Superior temporal gyrus (tissue), 1 donor: ENCODE measurements around the gene LRRC32.

Experiments
- DNase-seq: peaks from one replicate; pipeline ENCODE4 v3.0.0-alpha.2; 2016; ENCODE audit errors: extremely low spot score

The LRRC32 gene

DNA sequence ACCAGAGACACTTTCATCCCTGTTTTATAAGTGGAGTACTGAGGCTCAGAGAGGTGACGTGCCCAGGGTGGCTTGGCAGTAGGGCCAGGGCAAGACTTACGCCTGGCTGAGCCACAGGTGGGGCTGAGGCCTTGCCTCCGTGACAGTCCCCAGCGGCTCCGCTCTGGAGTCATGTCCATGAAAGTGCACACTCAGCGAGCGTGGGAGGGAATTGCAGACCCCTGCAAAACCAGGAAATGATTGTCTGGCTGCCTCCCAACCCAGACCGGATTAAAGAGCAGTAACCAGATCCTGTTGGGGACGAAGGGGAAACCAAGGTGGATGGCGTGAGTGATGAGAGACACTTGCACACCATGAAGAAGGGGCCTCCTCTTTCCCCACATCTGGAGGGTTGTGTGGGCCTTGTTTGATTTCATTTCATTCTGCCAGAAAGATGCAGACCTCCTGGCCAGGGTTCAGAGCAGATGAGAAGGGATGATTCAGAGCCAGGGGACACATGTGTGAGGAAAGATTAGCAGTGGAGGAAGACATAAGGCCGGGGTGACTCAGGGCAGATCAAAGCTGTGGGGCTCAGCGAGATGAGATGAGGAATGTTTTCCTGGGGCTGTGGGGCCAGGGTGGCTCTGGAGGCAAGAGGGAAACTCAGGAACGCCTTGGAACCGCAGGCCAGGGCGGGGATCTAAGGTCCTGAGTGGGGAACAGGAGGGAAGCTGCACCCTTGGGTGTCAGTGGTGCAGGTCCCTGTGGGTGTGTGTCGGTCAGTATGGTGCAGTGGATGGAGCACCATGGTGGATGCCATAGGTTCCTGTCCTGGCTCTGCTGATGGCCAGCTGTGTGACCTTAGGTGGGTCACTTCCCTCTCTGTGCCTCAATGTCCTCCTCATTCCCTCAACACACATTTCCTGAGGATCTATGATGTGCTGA is 29.9 kb upstream of the LRRC32 start:
- no peak for DNase-seq

- no peak for DNase-seq
These were observed 29.0 kb upstream of the LRRC32 start for GRCh38 chr11:76699451-76700091.

DNA sequence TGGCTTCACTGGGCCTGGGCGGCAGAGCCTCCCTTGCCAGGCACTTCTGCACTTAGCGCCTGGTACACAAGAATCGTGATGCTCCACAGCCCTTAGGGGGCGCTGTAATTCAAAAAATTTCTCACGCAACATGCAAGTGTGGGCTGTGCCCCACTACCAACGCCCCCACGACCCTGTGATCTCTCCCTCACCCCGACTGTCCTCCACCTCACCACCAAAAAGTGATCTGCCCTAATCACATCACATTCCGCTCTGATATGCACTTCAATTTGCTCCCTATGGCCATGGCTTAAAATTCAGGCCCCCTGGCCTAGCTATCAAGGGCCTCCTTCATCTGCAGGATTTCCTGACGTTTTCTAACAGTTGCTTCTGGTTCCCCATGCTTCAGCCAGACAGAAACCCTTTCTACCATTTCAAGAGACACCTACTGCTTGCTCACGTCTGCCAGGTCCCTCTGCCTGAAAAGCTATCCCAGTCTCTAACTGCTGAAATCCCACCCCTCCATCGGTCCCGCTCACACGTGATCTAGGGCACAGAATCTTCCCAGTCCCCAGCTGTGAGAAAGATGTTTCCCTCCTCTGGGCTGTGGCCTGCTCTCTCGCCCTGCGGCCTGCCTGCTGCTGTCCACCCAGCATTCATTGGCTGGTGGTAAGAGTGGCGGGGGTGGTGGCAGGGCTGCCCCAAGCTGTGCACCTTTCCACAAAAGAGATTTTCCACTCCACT is 27.9 kb upstream of the LRRC32 start:
- no peak for DNase-seq

DNA sequence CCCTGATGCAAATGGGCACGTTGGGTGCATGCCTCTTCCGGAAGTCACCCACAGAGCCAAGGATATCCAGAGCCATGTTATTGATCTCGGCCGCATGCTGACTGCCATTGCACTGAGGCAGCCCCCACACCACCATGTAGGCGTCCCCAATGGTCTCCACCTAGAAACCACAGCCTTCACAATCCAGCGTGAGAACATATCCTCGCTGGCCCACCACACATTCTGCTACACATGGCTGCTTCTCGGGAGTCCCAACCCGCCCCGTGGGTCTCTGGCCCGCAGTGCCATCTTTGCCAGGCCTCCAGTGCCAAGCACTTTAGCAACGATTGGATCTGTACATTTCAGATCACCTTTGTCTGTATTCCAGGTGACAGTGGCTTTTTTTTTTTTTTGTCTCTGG is 26.2 kb upstream of the LRRC32 start:
- no peak for DNase-seq

DNA sequence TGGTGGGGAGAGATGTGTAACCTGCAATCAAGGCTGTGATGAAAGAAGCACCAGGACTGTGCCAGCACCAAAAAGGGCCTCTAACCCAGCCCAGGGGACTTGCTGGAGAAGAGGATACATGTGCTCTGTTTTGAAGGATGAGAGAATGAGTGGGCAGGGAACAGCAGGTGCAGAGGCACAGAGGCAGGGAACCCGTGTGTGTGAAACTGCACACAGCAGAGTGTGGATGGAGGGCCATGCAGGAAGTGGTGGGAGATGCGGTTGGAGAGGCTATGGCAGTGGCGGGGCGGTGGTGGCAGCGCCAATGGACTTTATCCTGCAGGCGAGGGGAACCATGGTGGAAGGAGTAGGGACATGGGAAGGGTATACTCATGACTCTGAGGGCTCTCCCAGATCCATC is 25.2 kb upstream of the LRRC32 start:
- no peak for DNase-seq

GRCh38 chr11:76695133-76695532 is 24.6 kb upstream of the LRRC32 start:
- DNase-seq: no peak

GRCh38 chr11:76694664-76695063 is 24.1 kb upstream of the LRRC32 start:
- no peak for DNase-seq

GRCh38 chr11:76693806-76694205 is 23.3 kb upstream of the LRRC32 start:
- no peak for DNase-seq

DNA sequence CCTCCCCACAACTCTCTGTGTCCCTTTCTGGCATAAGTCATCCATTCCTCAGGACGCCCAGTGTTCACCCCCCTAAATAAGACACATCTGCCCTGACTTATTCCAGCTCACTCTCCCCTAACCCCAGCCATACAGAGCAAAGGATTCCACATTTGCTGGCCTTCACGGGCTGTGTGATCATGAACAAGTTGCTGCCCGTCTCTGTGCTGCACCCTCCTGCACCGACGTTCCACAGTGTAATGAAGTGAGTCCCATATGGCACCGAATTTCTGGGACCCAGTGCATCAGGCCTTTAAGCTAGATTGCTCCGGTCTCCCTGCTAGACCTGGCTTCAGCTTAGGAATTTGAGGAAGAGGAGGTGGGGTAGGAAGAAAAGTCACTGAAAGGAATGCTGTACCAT is 22.4 kb upstream of the LRRC32 start:
- no peak for DNase-seq

DNA sequence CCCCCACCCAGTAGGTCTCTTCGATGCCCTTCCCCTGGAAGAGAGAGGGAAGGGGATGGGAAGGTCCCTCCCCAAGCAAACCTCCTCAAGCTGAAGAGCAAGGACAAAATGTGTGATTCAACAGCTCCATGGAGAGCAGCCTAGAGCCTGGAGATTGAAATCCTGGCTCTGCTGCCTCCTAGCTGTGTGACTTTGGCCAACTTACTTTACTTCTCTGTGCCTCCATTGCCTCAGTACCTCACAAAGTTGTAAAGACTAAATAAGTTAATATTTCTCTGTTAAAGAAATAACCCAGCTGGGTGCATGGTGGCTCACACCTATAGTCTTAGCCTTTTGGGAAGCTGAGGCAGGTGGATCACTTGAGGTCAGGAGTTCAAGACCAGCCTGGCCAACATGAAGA is 21.1 kb upstream of the LRRC32 start:
- no peak for DNase-seq

GRCh38 chr11:76690736-76691135 is 20.2 kb upstream of the LRRC32 start:
- no peak for DNase-seq

- no peak for DNase-seq
These were observed 19.0 kb upstream of the LRRC32 start for GRCh38 chr11:76689313-76690260.

DNA sequence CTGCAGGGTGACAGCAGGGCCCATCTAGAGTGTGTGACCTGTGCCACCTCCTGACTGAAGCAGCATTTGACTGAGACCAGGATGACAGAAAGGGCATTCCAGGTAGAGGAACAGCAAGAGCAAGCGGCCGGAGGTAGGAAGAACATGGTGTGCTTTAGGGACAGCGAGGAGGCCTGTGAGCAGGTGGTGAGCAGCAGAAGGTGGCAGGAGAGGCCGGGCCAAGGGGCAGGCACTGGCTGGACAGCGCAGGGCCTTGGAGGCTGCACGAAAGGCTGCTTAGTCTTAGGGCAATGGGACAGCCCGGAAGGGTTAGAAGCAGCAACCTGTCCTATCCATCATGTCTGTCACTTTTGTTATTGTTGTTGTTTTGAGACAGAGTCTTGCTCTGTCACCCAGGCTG is 17.6 kb upstream of the LRRC32 start:
- no peak for DNase-seq

DNA sequence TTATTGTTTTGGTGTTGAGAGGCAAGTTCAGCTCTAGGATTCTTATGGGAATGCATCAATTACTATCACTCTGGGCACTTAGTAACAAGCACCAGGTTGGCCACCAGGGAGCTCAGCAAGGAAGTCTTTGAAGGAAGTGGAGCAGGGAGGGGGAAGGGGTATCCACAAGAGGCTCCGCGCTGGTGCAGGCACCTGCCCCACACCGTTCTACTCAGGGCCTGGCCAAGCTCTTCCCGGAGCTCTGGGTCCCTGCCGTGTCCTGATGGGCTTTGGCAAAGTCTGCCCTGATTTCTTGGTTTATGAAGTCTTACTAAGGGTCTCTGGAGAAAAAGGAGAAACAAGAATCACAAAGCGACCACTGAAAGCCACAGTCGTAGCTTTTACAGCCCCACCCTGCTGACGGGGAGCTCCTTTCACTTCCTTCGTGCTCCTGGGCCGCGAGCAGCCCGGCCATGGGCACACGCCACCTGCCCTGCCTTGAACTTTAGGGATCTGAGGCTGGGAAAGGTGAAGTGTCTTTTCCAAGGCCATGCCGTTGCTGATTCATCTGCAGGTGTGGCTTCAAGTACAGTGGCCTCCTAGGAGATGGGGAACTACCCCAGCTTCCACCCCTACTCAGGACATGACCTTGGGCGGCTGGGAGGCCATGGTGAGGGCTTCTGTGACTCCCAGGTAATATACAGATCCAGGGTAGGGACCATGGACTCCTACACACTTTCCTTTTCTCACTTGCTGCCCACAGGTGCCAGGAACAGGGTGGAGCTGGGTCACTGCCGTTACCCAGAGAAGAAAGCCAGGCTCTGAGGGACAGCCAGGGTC is 15.9 kb upstream of the LRRC32 start:
- DNase-seq: no peak

DNA sequence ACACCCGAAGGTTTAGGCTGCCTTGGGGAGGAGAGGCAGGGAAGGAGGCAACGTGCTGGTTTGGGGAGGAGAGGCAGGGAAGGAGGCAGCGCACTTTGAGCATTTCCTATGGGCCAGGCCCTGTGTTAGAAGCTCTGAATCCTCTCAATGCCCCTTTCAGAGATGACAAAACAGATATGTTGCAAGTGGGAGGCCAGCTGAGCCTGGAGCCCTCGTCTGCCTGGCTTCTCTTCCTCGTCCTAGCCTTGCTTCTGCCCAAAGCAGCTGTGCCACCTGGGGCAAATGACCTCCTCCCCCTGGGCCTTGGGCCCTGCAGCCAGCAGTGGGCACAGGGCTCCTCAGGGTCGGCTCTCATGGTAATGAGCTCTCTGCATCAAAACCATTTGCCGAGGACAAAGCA is 15.3 kb upstream of the LRRC32 start:
- no peak for DNase-seq

GRCh38 chr11:76685237-76685636 is 14.7 kb upstream of the LRRC32 start:
- DNase-seq: no peak

- DNase-seq: no peak
These were observed 14.0 kb upstream of the LRRC32 start for GRCh38 chr11:76684516-76684915.

DNA sequence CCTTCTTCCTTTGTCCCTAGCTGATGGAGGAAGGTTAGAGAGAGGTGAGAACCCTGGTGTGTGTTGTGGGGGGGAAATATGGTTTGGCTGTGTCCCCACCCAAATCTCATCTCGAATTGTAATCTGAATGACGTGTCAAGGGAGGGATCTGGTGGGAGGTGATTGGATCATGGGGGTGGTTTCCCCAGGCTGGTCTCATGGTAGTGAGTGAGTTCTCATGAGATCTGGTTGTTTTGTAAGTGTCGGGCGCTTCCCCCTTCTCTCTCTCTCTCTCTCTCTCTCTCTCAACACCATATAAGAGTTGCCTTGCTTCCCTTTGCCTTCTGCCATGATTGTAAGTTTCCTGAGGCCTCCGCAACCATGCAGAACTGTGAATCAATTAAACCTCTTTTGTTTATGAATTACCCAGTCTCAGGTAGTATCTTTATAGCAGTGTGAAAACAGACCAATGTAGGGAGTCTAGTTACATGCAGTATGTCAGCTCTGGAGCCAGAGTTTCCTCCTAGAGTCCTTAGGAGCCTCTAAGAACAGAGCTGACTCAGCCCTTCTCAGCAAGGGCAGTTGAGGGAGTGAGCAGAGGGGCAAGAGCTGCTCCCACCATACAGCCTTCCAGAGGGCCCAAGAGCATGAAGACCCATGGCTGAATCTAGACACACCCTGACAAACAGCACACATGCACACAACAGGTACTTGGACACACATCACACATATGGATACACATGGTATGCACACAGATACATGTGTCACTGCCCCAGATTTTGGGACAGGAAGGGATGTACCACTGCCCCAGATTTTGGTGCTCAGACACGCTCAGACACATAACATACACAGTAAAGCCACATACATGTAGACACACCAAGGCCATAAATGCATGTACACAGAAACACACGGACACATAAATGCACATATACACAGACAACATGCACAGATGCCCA is 12.9 kb upstream of the LRRC32 start:
- DNase-seq: no peak

GRCh38 chr11:76682684-76683083 is 12.1 kb upstream of the LRRC32 start:
- DNase-seq: no peak

DNA sequence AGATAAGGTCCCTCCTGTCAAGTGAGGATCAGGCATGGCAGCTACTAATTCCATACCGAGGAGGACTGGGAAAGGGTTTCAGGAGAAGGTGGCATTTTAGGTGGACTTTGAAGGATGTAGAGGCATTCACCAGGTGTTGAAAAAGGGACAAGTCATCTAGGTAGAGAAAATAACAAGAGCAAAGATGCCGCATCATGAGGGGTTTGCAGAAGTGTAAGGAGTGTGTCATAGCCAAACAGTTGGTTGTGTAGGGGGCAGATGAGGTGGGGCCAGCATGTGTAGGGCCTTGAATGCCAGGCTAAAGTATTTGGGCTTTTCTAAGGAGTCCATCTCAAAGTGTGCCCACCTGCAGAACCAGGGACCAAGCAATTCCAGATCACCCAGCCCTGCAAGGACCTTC is 11.6 kb upstream of the LRRC32 start:
- DNase-seq: no peak
